ENCODE results near the gene TXNDC12.
"Not testable (repeated sequence)": the region's sequence is repeated elsewhere in the genome, so short reads cannot be mapped to it uniquely, and the experiment has no call there.

The TXNDC12 gene

GRCh38 chr1:52028839-52029238 is 26.2 kb downstream of the TXNDC12 start:
- peaks cover 12% of the 10 kb centered on the region for H3K4me1 ChIP-seq (ENCODE audit: control insufficient read depth, insufficient read depth, low read length, unreplicated experiment)
- H2AFZ ChIP-seq (ENCODE audit: low read length, unreplicated experiment); H3K36me3 ChIP-seq (ENCODE audit: insufficient read depth, low read length); H3K27me3 ChIP-seq (ENCODE audit: insufficient read depth, low read length); H3K27ac ChIP-seq (ENCODE audit: low read depth, low read length); H3K4me3 ChIP-seq (ENCODE audit: low read depth, low read length): not testable (repeated sequence)
- H3K79me2 ChIP-seq (ENCODE audit: control insufficient read depth, insufficient read depth, low read length, unreplicated experiment): peaks cover 29% of the 10 kb centered on the region

- H3K27me3 ChIP-seq (ENCODE audit: insufficient read depth, low read length): no peaks in the 10 kb centered on the region
- H3K4me1 ChIP-seq (ENCODE audit: control insufficient read depth, insufficient read depth, low read length, unreplicated experiment): peaks cover 12% of the 10 kb centered on the region
- H2AFZ ChIP-seq (ENCODE audit: low read length, unreplicated experiment): no peak overlapping the region
- peaks cover 29% of the 10 kb centered on the region for H3K79me2 ChIP-seq (ENCODE audit: control insufficient read depth, insufficient read depth, low read length, unreplicated experiment)
- no peak overlapping the region for H3K4me3 ChIP-seq (ENCODE audit: low read depth, low read length)
- H3K27ac ChIP-seq (ENCODE audit: low read depth, low read length): no peak overlapping the region
- H3K36me3 ChIP-seq (ENCODE audit: insufficient read depth, low read length): peaks cover 8% of the 10 kb centered on the region; the same call in 1 of the 2 replicates
Observed at GRCh38 chr1:52028328-52028727, 26.7 kb downstream of the TXNDC12 start.

GRCh38 chr1:52026278-52026677 is 28.7 kb downstream of the TXNDC12 start:
- H3K4me1 ChIP-seq (ENCODE audit: control insufficient read depth, insufficient read depth, low read length, unreplicated experiment): peaks cover under 1% of the 10 kb centered on the region
- no peaks in the 10 kb centered on the region for H3K27me3 ChIP-seq (ENCODE audit: insufficient read depth, low read length)
- H3K27ac ChIP-seq (ENCODE audit: low read depth, low read length): no peak overlapping the region
- H3K36me3 ChIP-seq (ENCODE audit: insufficient read depth, low read length): peaks cover 9% of the 10 kb centered on the region; the same call in 1 of the 2 replicates
- H2AFZ ChIP-seq (ENCODE audit: low read length, unreplicated experiment): no peak overlapping the region
- H3K4me3 ChIP-seq (ENCODE audit: low read depth, low read length): no peak overlapping the region
- peaks cover 9% of the 10 kb centered on the region for H3K79me2 ChIP-seq (ENCODE audit: control insufficient read depth, insufficient read depth, low read length, unreplicated experiment)

GRCh38 chr1:52022133-52022532 is 32.9 kb downstream of the TXNDC12 start:
- H3K4me3 ChIP-seq (ENCODE audit: low read depth, low read length): no peak overlapping the region
- no peaks in the 10 kb centered on the region for H3K4me1 ChIP-seq (ENCODE audit: control insufficient read depth, insufficient read depth, low read length, unreplicated experiment)
- H3K79me2 ChIP-seq (ENCODE audit: control insufficient read depth, insufficient read depth, low read length, unreplicated experiment): no peaks in the 10 kb centered on the region
- no peak overlapping the region for H2AFZ ChIP-seq (ENCODE audit: low read length, unreplicated experiment)
- no peaks in the 10 kb centered on the region for H3K27me3 ChIP-seq (ENCODE audit: insufficient read depth, low read length)
- no peak overlapping the region for H3K27ac ChIP-seq (ENCODE audit: low read depth, low read length)
- H3K36me3 ChIP-seq (ENCODE audit: insufficient read depth, low read length): peaks cover 9% of the 10 kb centered on the region

GRCh38 chr1:52008071-52008809 is 46.8 kb downstream of the TXNDC12 start:
- Histone ChIP-seq H3K36me3 (ENCODE audit: insufficient read depth, low read length) (no peaks in the 10 kb centered on the region), H3K4me3 (ENCODE audit: low read depth, low read length) (no peak overlapping the region), H3K27me3 (ENCODE audit: insufficient read depth, low read length) (no peaks in the 10 kb centered on the region), H3K27ac (ENCODE audit: low read depth, low read length) (no peak overlapping the region), H3K4me1 (ENCODE audit: control insufficient read depth, insufficient read depth, low read length, unreplicated experiment) (peaks cover 15% of the 10 kb centered on the region), H3K79me2 (ENCODE audit: control insufficient read depth, insufficient read depth, low read length, unreplicated experiment) (no peaks in the 10 kb centered on the region), H2AFZ (ENCODE audit: low read length, unreplicated experiment) (peak overlapping the region; percentile 6)

- H3K27me3 ChIP-seq (ENCODE audit: insufficient read depth, low read length): no peaks in the 10 kb centered on the region
- no peak overlapping the region for H3K27ac ChIP-seq (ENCODE audit: low read depth, low read length)
- no peak overlapping the region for H3K4me3 ChIP-seq (ENCODE audit: low read depth, low read length)
- peaks cover 15% of the 10 kb centered on the region for H3K4me1 ChIP-seq (ENCODE audit: control insufficient read depth, insufficient read depth, low read length, unreplicated experiment)
- no peaks in the 10 kb centered on the region for H3K36me3 ChIP-seq (ENCODE audit: insufficient read depth, low read length)
- peak overlapping the region; percentile 6 for H2AFZ ChIP-seq (ENCODE audit: low read length, unreplicated experiment)
- H3K79me2 ChIP-seq (ENCODE audit: control insufficient read depth, insufficient read depth, low read length, unreplicated experiment): no peaks in the 10 kb centered on the region
Observed at GRCh38 chr1:52007215-52008002, 47.6 kb downstream of the TXNDC12 start.

GRCh38 chr1:52006081-52006553 is 48.9 kb downstream of the TXNDC12 start:
- not testable (repeated sequence) for H3K27me3 ChIP-seq (ENCODE audit: insufficient read depth, low read length); H3K36me3 ChIP-seq (ENCODE audit: insufficient read depth, low read length); H3K4me3 ChIP-seq (ENCODE audit: low read depth, low read length); H3K79me2 ChIP-seq (ENCODE audit: control insufficient read depth, insufficient read depth, low read length, unreplicated experiment)
- peaks cover 15% of the 10 kb centered on the region for H3K4me1 ChIP-seq (ENCODE audit: control insufficient read depth, insufficient read depth, low read length, unreplicated experiment)
- H3K27ac ChIP-seq (ENCODE audit: low read depth, low read length): peak overlapping the region; percentile 45; the same call in 1 of the 2 replicates
- H2AFZ ChIP-seq (ENCODE audit: low read length, unreplicated experiment): peak overlapping the region; percentile 73

- not testable (repeated sequence) for H3K79me2 ChIP-seq (ENCODE audit: control insufficient read depth, insufficient read depth, low read length, unreplicated experiment); H3K27me3 ChIP-seq (ENCODE audit: insufficient read depth, low read length); H3K36me3 ChIP-seq (ENCODE audit: insufficient read depth, low read length); H3K4me3 ChIP-seq (ENCODE audit: low read depth, low read length)
- Histone ChIP-seq H2AFZ (ENCODE audit: low read length, unreplicated experiment) (peak overlapping the region; percentile 73), H3K4me1 (ENCODE audit: control insufficient read depth, insufficient read depth, low read length, unreplicated experiment) (peaks cover 15% of the 10 kb centered on the region), H3K27ac (ENCODE audit: low read depth, low read length) (peak overlapping the region; percentile 45)
Observed at GRCh38 chr1:52005548-52005947, 49.4 kb downstream of the TXNDC12 start.

- Histone ChIP-seq H3K79me2 (ENCODE audit: control insufficient read depth, insufficient read depth, low read length, unreplicated experiment) (no peaks in the 10 kb centered on the region), H2AFZ (ENCODE audit: low read length, unreplicated experiment) (no peak overlapping the region), H3K4me1 (ENCODE audit: control insufficient read depth, insufficient read depth, low read length, unreplicated experiment) (peaks cover 15% of the 10 kb centered on the region), H3K27ac (ENCODE audit: low read depth, low read length) (no peak overlapping the region), H3K27me3 (ENCODE audit: insufficient read depth, low read length) (no peaks in the 10 kb centered on the region), H3K36me3 (ENCODE audit: insufficient read depth, low read length) (no peaks in the 10 kb centered on the region), H3K4me3 (ENCODE audit: low read depth, low read length) (no peak overlapping the region)
Observed at GRCh38 chr1:52003877-52004276, 51.1 kb downstream of the TXNDC12 start.

GRCh38 chr1:52002038-52002917 is 52.7 kb downstream of the TXNDC12 start:
- no peaks in the 10 kb centered on the region for H3K27me3 ChIP-seq (ENCODE audit: insufficient read depth, low read length)
- H3K27ac ChIP-seq (ENCODE audit: low read depth, low read length): no peak overlapping the region
- H2AFZ ChIP-seq (ENCODE audit: low read length, unreplicated experiment): no peak overlapping the region
- no peaks in the 10 kb centered on the region for H3K79me2 ChIP-seq (ENCODE audit: control insufficient read depth, insufficient read depth, low read length, unreplicated experiment)
- H3K4me1 ChIP-seq (ENCODE audit: control insufficient read depth, insufficient read depth, low read length, unreplicated experiment): peaks cover 11% of the 10 kb centered on the region
- H3K4me3 ChIP-seq (ENCODE audit: low read depth, low read length): no peak overlapping the region
- H3K36me3 ChIP-seq (ENCODE audit: insufficient read depth, low read length): no peaks in the 10 kb centered on the region

All from ACC112 (cell line).